Hepatocyte (in vitro differentiated cells): ENCODE data around the gene ACVR1. TPM values are rescaled to one million over a fixed set of nuclear protein-coding genes. Genes with fewer than 3 reads are reported as not detected.
"Not testable (repeated sequence)": the region's sequence is repeated elsewhere in the genome, so short reads cannot be mapped to it uniquely, and the experiment has no call there.

Experiments used
- DNase-seq: peaks from one replicate; pipeline ENCODE4 v3.0.0-alpha.2; 2016; ENCODE audit warnings: low spot score
- H2AFZ ChIP-seq: fragments of 200-600 bp; sonication (generic); 2 replicates; pipeline ENCODE4 v1.6.0; 2016; ENCODE audit warnings: antibody characterized with exemption, mild to moderate bottlenecking
- H3K27ac ChIP-seq: fragments of 200-600 bp; sonication (generic); 2 replicates; pipeline ENCODE4 v1.5.1; 2016; ENCODE audit warnings: mild to moderate bottlenecking
- H3K27me3 ChIP-seq: fragments of 200-600 bp; sonication (generic); 2 replicates; pipeline ENCODE4 v1.6.1; 2016
- H3K36me3 ChIP-seq: fragments of 200-600 bp; sonication (generic); replicated peaks from 2 replicates; pipeline ENCODE4 v1.5.1; 2016; ENCODE audit warnings: low read depth; ENCODE audit not compliant: insufficient read depth
- H3K4me1 ChIP-seq: fragments of 200-600 bp; sonication (generic); 2 replicates; pipeline ENCODE4 v1.5.1; 2016; ENCODE audit warnings: mild to moderate bottlenecking, moderate library complexity; ENCODE audit not compliant: insufficient read depth
- H3K4me2 ChIP-seq: fragments of 200-600 bp; sonication (generic); 2 replicates; pipeline ENCODE4 v1.6.0; 2016
- H3K4me3 ChIP-seq: fragments of 200-600 bp; sonication (generic); 2 replicates; pipeline ENCODE4 v1.5.1; 2016; ENCODE audit warnings: mild to moderate bottlenecking
- H3K79me2 ChIP-seq: fragments of 200-600 bp; sonication (generic); 2 replicates; pipeline ENCODE4 v1.6.0; 2017; ENCODE audit warnings: mild to moderate bottlenecking
- H3K9me2 ChIP-seq: fragments of 200-600 bp; sonication (generic); replicated peaks from 2 replicates; pipeline ENCODE4 v1.6.0; 2017; ENCODE audit warnings: mild to moderate bottlenecking; ENCODE audit not compliant: insufficient read depth
- H3K9me3 ChIP-seq: fragments of 200-600 bp; sonication (generic); 2 replicates; pipeline ENCODE4 v1.5.1; 2016; ENCODE audit warnings: low read depth, mild to moderate bottlenecking
- H4K20me1 ChIP-seq: fragments of 200-600 bp; sonication (generic); 2 replicates; pipeline ENCODE4 v1.6.0; 2016; ENCODE audit warnings: mild to moderate bottlenecking; ENCODE audit not compliant: insufficient read depth, poor library complexity, severe bottlenecking
- EZH2 ChIP-seq: fragments of 200-600 bp; sonication (generic); IDR thresholded peaks from 2 replicates; pipeline ENCODE4 v1.6.1; 2016; ENCODE audit warnings: antibody characterized with exemption, mild to moderate bottlenecking, borderline replicate concordance
- EZH2phosphoT487 ChIP-seq: fragments of 200-600 bp; sonication (generic); IDR thresholded peaks from one replicate; pipeline ENCODE4 v1.6.1; 2018; ENCODE audit warnings: antibody characterized with exemption, mild to moderate bottlenecking, low read depth, moderate library complexity; ENCODE audit not compliant: unreplicated experiment, severe bottlenecking
- WGBS: methylation state at CpG from one replicate; pipeline ENCODE4 v1.1.6; 2016; ENCODE audit warnings: low lambda C conversion rate; ENCODE audit errors: missing lambda C conversion rate; 5-methylcytosine and 5-hydroxymethylcytosine counted together
- polyA plus RNA-seq: library from polyadenylated mRNA; unstranded; fragments of >200 nt; fragmentation: Nextera tagmentation; extraction: Ambion mirVana; gene quantifications from 2 replicates; pipeline ENCODE4 v1.2.1, GENCODE V29; 2016
- total RNA-seq: library from RNA; depleted of rRNA; stranded (reverse); fragments of >200 nt; gene quantifications from 2 replicates; pipeline ENCODE4 v1.2.3, GENCODE V29; 2014
- TF ChIP-seq, protein P1 (sequence below): fragments of 200-600 bp; sonication (generic); IDR thresholded peaks from 2 replicates; pipeline ENCODE4 v1.5.1; 2016; ENCODE audit warnings: antibody characterized with exemption, mild to moderate bottlenecking; ENCODE audit not compliant: poor library complexity

The ACVR1 gene
- total and polyA plus RNA-seq, 2 experiments from 2014 or later, result 19.6 to 20.1 TPM

DNA sequence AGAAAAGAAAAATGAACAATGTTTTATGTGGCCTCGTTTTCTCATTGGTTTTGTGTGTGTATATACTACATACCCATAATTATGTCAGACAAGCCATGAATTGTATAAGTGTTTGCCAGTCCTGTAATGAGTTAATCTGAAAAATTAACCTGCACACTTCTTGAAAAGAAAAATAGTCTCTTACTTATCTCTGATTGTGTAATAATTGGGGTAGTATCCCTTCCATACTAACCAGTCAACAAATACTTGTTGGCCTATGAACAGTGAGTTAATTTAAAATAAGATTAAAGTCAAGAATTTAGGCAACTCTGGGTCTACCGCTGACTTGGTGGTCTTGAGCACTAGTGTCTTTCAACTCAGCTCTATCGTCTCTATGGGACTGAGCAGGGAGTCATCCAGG is 48.8 kb downstream of the ACVR1 start:
- Histone ChIP-seq H3K27me3 (no peaks in the 10 kb centered on the region), H4K20me1 (no peaks in the 10 kb centered on the region), H3K27ac (no peak overlapping the region), H3K4me3 (no peak overlapping the region), H3K36me3 (no peaks in the 10 kb centered on the region), H2AFZ (no peak overlapping the region), H3K4me2 (no peak overlapping the region), H3K9me2 (no peaks in the 10 kb centered on the region), H3K9me3 (no peaks in the 10 kb centered on the region), H3K4me1 (peaks cover 11% of the 10 kb centered on the region), H3K79me2 (peaks cover 49% of the 10 kb centered on the region)
- 95% methylated on average over 3 of the region's 3 CpGs for WGBS
- TF ChIP-seq EZH2 (no peak), EZH2phosphoT487 (no peak)
- TF ChIP-seq, protein P1, sequence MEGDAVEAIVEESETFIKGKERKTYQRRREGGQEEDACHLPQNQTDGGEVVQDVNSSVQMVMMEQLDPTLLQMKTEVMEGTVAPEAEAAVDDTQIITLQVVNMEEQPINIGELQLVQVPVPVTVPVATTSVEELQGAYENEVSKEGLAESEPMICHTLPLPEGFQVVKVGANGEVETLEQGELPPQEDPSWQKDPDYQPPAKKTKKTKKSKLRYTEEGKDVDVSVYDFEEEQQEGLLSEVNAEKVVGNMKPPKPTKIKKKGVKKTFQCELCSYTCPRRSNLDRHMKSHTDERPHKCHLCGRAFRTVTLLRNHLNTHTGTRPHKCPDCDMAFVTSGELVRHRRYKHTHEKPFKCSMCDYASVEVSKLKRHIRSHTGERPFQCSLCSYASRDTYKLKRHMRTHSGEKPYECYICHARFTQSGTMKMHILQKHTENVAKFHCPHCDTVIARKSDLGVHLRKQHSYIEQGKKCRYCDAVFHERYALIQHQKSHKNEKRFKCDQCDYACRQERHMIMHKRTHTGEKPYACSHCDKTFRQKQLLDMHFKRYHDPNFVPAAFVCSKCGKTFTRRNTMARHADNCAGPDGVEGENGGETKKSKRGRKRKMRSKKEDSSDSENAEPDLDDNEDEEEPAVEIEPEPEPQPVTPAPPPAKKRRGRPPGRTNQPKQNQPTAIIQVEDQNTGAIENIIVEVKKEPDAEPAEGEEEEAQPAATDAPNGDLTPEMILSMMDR, result no peak
- no peak for DNase-seq

DNA sequence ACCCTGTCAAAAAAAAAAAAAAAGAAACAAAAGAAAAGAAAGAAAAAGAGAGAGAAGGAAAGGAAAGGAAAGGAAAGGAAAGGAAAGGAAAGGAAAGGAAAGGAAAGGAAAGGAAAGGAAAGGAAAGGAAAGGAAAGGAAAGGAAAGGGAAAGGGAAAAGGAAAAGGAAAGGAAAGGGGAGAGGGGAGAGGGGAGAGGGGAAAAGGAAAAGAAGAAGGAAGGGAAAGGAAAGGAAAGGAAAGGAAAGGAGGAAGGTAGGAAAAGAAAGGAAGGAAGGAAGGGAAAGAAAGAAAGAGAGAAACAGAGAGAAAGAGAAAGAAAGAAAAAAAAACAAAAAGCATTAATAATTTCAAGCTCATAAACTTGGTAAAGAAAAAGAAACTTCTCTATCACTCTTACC is 49.5 kb downstream of the ACVR1 start:
- H4K20me1 ChIP-seq, H3K9me3 ChIP-seq, H2AFZ ChIP-seq, H3K4me2 ChIP-seq, DNase-seq, H3K27me3 ChIP-seq, H3K36me3 ChIP-seq, H3K9me2 ChIP-seq, H3K4me3 ChIP-seq: not testable (repeated sequence)
- Histone ChIP-seq H3K4me1 (peaks cover 11% of the 10 kb centered on the region), H3K27ac (peak overlapping the region; percentile 55), H3K79me2 (peaks cover 46% of the 10 kb centered on the region)

DNA sequence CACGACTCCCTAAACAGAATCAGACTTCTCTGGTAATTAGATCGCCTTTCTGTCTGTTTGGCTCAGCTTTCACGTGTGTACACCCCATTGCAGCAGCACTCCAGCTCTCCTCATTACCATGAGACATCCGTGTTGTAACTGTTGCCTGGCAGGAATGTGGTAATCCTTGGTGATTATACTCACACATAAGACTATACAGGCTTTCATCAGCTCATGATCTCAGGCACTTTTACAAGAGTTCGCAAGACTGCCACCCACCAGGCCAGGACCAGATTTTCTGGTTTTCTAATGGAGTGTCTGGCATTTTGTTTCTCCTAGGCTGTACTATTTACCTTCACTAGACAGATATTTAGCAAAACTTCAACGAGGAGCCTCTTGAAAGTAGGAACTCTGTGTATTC is 50.2 kb downstream of the ACVR1 start:
- Histone ChIP-seq H4K20me1 (no peaks in the 10 kb centered on the region), H3K4me2 (no peak overlapping the region), H3K9me3 (no peaks in the 10 kb centered on the region), H3K4me3 (no peak overlapping the region), H3K27ac (peak overlapping the region; percentile 63), H2AFZ (no peak overlapping the region), H3K9me2 (no peaks in the 10 kb centered on the region), H3K27me3 (no peaks in the 10 kb centered on the region), H3K4me1 (peaks cover 6% of the 10 kb centered on the region), H3K36me3 (no peaks in the 10 kb centered on the region), H3K79me2 (peaks cover 54% of the 10 kb centered on the region)
- peak; percentile 63 for DNase-seq
- WGBS, result 46% methylated on average over 6 of the region's 6 CpGs
- no peak for TF ChIP-seq EZH2
- TF ChIP-seq EZH2phosphoT487, result no peak
- TF ChIP-seq, protein P1, result no peak

GRCh38 chr2:157822993-157823392 is 53.1 kb downstream of the ACVR1 start:
- Histone ChIP-seq H3K27me3 (no peaks in the 10 kb centered on the region), H3K4me2 (no peak overlapping the region), H3K36me3 (no peaks in the 10 kb centered on the region), H4K20me1 (no peaks in the 10 kb centered on the region), H3K4me1 (peaks cover 3% of the 10 kb centered on the region), H3K9me2 (no peaks in the 10 kb centered on the region), H3K9me3 (no peaks in the 10 kb centered on the region), H3K4me3 (no peak overlapping the region), H3K27ac (no peak overlapping the region), H2AFZ (no peak overlapping the region), H3K79me2 (peaks cover 47% of the 10 kb centered on the region)
- TF ChIP-seq EZH2 (no peak), EZH2phosphoT487 (no peak)
- TF ChIP-seq, protein P1, result no peak
- WGBS, result 98% methylated on average over 2 of the region's 2 CpGs
- DNase-seq, result no peak
